Psoas muscle (tissue), 8 donors: ENCODE data around the gene UBAP1L. TPM values are rescaled to one million over a fixed set of nuclear protein-coding genes. Genes with fewer than 3 reads are reported as not detected.
"Not testable (repeated sequence)": the region's sequence is repeated elsewhere in the genome, so short reads cannot be mapped to it uniquely, and the experiment has no call there.

ENCODE experiments used
- ATAC-seq, 4 donors: fragments of 200-7000 bp; cut with Tn5 transposase; one replicate each; pipeline ENCODE4 v1.9.1; 2020; ENCODE audit warnings: moderate library complexity in 3 of 4, mild to moderate bottlenecking in 2 of 4
- DNase-seq, 2 donors: peaks; one replicate each; pipeline ENCODE4 v3.0.0-alpha.2; 2020
- H3K27ac ChIP-seq: fragments of 200-600 bp; one replicate; pipeline ENCODE4 v1.8.0; 2022
- H3K27me3 ChIP-seq, 3 donors: fragments of 200-600 bp in 1 of 3; one replicate each; pipeline versions ENCODE4 v1.6.1 to v1.8.0; 2013 to 2022; ENCODE audit warnings: low read length in 2 of 3, mild to moderate bottlenecking in 2 of 3, moderate library complexity in 1 of 3; ENCODE audit not compliant: insufficient read depth in 3 of 3
- H3K36me3 ChIP-seq, 2 donors: fragments of 200-600 bp in 1 of 2; one replicate each; pipeline versions ENCODE4 v1.6.1 to v1.8.0; 2013 to 2022; ENCODE audit warnings: low read depth in 1 of 2, mild to moderate bottlenecking in 1 of 2, moderate library complexity in 1 of 2; ENCODE audit not compliant: insufficient read depth in 1 of 2
- H3K4me1 ChIP-seq: fragments of 200-600 bp; one replicate; pipeline ENCODE4 v1.8.0; 2022
- H3K4me3 ChIP-seq: fragments of 200-600 bp; one replicate; pipeline ENCODE4 v1.8.0; 2022; ENCODE audit warnings: mild to moderate bottlenecking
- H3K9me3 ChIP-seq: fragments of 200-600 bp; one replicate; pipeline ENCODE4 v1.8.0; 2022
- WGBS, 3 donors: extraction: QIAGEN DNeasy Blood & Tissue Kit; methylation state at CpG; one replicate each; pipeline versions ENCODE4 v1.1.6 to v1.1.7; 2013; 5-methylcytosine and 5-hydroxymethylcytosine counted together
- intact Hi-C, 2 donors: fragments of 100-400 bp; cut with DNase I; formaldehyde crosslinking; loops; one replicate each; pipeline versions ENCODE4 v1.11.0 to v1.14.2; 2022
- polyA plus RNA-seq, 3 donors: library from polyadenylated mRNA; stranded (reverse); fragments of 200-250 nt; gene quantifications; one replicate each; pipeline ENCODE4 v1.2.3, GENCODE V29; 2013
- total RNA-seq, 4 donors: library from RNA; stranded (reverse); fragmentation: NEBNext Ultra II Directional in 2 of 4; extraction: Animal tissue kit (Norgen Biotek cat#: 25700) in 2 of 4; gene quantifications; one replicate each; pipeline versions ENCODE4 v1.2.1 to v1.2.4, GENCODE V29; 2021 to 2023
- TF ChIP-seq, protein P1 (sequence below): fragments of 200-600 bp; IDR thresholded peaks from one replicate; pipeline ENCODE4 v1.8.0; 2022; ENCODE audit warnings: antibody characterized with exemption
- donor health status: healthy with polysubstance abuse.
- donor health status: DM: no; HTN: no; CAD: no; lungs with moderate emphysema.
- donor health status: Bipolar disorder and iron deficiency.
- donor health status: healthy.
- donor health status: DM: yes; HTN: yes; CAD: no.
- donor health status: DM: no; HTN: no; CAD: no.
- donor health status: DM: no; HTN: no; CAD: no.
- donor health status: DM: yes; HTN: yes; CAD: no.

The UBAP1L gene
- total and polyA plus RNA-seq, 7 donors, result 0.79 to 2.8 (median 1.1) TPM

DNA sequence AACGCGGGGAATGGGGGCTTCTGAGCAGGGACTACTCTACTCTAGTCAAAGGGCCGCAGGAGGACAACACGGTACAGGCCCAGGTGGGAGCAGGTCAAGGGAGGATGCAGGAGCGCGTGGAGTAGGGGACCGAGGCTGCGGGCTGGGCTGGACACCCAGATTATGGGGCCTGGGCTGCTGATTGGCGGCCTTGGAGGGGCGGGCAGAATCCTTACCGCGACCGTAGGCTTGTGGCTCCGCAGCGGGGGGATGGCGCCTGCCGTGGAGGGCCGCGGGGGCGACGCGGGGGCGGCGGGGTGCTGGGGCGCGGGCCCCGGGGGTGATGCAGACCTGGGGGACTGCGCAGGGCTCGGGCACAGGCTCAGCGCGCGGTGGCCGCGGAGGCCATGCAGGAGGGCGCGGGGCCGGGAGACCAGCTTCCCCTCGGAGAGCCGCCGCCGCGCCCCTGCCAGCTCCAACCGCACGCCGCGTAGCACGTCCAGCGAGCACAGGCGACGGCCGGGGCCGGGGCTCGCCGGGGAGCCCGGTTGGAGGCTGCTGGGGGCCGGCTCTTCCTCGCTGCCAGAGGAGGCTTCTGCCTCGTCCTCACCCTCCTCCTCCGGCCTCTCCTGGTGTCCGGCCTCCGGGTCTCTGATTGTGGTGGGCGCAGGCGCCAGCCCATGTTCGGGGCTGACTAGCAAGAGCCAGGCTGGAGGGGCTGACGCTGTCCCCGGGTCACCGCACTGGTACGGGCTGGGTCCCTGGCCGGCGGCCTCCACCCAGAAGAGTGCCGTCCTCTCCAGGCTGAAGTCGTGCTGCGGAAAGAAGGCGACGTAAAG lies 12.9 kb downstream of the UBAP1L start:
- DNase-seq (no peak), ATAC-seq (peak; percentile 3 to 22 (median 14))
- intact Hi-C loops, result loop anchor here in 1 of 2 donors (1.0 kb wide), 1 partner anchor 48 kb away; no protein-coding TSS in a partner anchor
- Histone ChIP-seq H3K36me3 (peaks cover 4 to 91% of the 10 kb centered on the region in 2 donors), H3K27me3 (no peaks in the 10 kb centered on the region), H3K4me1 (peaks cover 2% of the 10 kb centered on the region), H3K4me3 (no peak overlapping the region), H3K9me3 (no peaks in the 10 kb centered on the region), H3K27ac (no peak overlapping the region)
- WGBS, 3 donors, result 61 to 75% (median 72%) methylated on average over 70 to 75 of the region's 75 CpGs
- TF ChIP-seq, protein P1, sequence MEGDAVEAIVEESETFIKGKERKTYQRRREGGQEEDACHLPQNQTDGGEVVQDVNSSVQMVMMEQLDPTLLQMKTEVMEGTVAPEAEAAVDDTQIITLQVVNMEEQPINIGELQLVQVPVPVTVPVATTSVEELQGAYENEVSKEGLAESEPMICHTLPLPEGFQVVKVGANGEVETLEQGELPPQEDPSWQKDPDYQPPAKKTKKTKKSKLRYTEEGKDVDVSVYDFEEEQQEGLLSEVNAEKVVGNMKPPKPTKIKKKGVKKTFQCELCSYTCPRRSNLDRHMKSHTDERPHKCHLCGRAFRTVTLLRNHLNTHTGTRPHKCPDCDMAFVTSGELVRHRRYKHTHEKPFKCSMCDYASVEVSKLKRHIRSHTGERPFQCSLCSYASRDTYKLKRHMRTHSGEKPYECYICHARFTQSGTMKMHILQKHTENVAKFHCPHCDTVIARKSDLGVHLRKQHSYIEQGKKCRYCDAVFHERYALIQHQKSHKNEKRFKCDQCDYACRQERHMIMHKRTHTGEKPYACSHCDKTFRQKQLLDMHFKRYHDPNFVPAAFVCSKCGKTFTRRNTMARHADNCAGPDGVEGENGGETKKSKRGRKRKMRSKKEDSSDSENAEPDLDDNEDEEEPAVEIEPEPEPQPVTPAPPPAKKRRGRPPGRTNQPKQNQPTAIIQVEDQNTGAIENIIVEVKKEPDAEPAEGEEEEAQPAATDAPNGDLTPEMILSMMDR, result no peak

DNA sequence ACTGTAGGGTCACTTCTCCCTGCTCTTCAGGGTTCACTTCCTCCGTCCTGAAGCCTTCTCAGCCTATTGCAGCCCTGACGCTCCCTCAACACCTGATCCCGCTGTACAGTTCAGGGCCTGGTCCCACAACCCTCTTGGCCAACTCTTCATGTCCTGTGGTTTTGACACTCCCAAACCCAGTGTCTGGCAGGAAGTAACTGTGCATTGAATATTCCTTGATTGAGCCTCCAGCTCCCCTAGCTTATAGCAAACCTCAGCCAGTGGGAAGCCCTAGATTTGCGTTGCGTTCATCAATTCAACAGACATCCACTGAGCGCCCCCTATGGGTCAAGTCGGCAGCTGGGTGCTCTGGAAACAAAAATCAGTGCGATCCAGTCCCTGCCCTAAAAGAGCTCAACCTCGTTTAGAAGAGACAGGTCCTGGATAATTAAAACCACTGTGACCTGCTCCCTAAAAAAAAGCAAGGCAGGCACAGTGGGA lies 13.5 kb downstream of the UBAP1L start:
- no peak overlapping the region for H3K27ac ChIP-seq
- H3K9me3 ChIP-seq, result no peaks in the 10 kb centered on the region
- no peak overlapping the region for H3K4me3 ChIP-seq
- DNase-seq (peak; percentile 70 to 81), ATAC-seq (peak; percentile 63 to 83 (median 68))
- no peaks in the 10 kb centered on the region for H3K27me3 ChIP-seq
- TF ChIP-seq, protein P1, result peak; percentile 72
- intact Hi-C loops, result loop anchor here in 1 of 2 donors (1.0 kb wide), 1 partner anchor 47 kb away; no protein-coding TSS in a partner anchor
- peaks cover 4% of the 10 kb centered on the region for H3K4me1 ChIP-seq
- 36 to 45% (median 41%) methylated on average over 9 of the region's 9 CpGs for WGBS, 3 donors
- peaks cover 4 to 87% of the 10 kb centered on the region in 2 donors for H3K36me3 ChIP-seq

DNA sequence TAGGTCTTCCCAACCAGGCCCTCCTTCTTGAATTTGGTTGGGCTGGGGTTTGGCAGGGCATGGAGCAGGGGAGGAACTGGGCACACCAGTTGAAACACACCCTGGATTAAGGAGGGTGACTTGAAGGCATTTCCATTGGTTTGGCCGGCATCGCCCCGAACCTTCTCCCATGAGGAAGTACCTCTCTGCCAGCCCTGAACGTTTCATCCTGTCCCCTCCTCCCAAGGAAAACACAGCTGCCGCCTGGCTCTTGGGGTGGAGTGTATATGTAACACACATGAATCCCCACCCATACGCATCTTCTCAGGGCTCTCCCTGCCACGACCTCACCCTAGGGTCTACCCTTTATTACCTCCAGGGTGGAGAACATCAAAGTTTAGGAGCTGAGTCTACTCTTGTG lies 14.6 kb downstream of the UBAP1L start:
- Histone ChIP-seq H3K27me3 (no peaks in the 10 kb centered on the region), H3K27ac (no peak overlapping the region), H3K36me3 (peaks cover 4 to 77% of the 10 kb centered on the region in 2 donors), H3K4me3 (no peak overlapping the region), H3K4me1 (peaks cover 9% of the 10 kb centered on the region), H3K9me3 (no peaks in the 10 kb centered on the region)
- no peak for DNase-seq
- intact Hi-C loops, result no loop called here
- TF ChIP-seq, protein P1, result no peak
- ATAC-seq, result no peak
- 76 to 84% (median 78%) methylated on average over 7 of the region's 7 CpGs for WGBS, 3 donors

DNA sequence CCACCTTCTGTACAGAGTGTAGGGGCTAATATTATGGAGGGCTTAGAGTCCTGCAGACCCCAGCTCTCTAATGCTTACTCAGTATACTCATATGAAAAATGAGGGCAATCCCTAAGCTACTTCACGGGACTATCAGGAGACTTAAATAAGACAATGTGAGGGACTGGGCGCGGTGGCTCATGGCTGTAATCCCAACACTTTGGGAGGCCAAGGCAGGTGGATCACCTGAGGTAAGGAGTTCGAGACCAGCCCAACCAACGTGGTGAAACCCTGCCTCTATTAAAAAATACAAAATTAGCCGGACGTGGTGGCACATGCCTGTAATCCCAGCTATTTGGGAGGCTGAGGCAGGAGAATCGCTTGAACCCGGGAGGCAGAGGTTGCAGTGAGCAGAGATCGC lies 15.2 kb downstream of the UBAP1L start:
- H3K4me3 ChIP-seq, ATAC-seq, DNase-seq, H3K4me1 ChIP-seq, H3K27ac ChIP-seq, H3K27me3 ChIP-seq, intact Hi-C loops, H3K9me3 ChIP-seq: not testable (repeated sequence)
- 94 to 96% (median 94%) methylated on average over 10 of the region's 10 CpGs for WGBS, 3 donors
- H3K36me3 ChIP-seq, result peaks cover 4 to 71% of the 10 kb centered on the region in 2 donors

DNA sequence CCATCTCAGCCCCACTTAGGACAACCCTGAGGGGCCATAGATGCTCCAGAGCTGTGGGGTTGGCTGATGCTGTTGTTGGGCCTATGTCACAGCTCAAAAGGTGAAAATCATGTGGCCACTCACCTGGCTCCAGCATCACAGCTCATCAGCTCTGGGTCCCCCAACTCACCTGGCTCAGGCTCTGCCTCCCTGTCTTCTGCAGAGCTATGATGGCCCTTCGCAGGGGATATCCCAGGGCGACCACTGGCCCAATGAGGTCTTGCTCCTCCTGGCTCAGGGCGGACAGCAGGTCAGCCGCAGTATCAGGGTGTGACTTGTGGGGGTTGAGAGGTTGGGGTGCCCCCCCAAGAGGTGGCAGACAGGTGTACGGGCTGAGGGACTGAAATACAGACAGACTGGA lies 15.7 kb downstream of the UBAP1L start:
- DNase-seq (no peak), ATAC-seq (no peak)
- Histone ChIP-seq H3K27ac (no peak overlapping the region), H3K9me3 (no peaks in the 10 kb centered on the region), H3K27me3 (no peaks in the 10 kb centered on the region), H3K36me3 (peaks cover 4 to 66% of the 10 kb centered on the region in 2 donors), H3K4me1 (peaks cover 9% of the 10 kb centered on the region), H3K4me3 (no peak overlapping the region)
- intact Hi-C loops, result no loop called here
- TF ChIP-seq, protein P1, result no peak
- 88 to 97% (median 94%) methylated on average over 5 of the region's 5 CpGs for WGBS, 3 donors
